Suprapubic skin (tissue), 4 donors: ENCODE data around the gene HSPA6. TPM values are rescaled to one million over a fixed set of nuclear protein-coding genes. Genes with fewer than 3 reads are reported as not detected.
"Not testable (repeated sequence)": the region's sequence is repeated elsewhere in the genome, so short reads cannot be mapped to it uniquely, and the experiment has no call there.

ENCODE experiments used
- DNase-seq, 2 donors: peaks; one replicate each; pipeline ENCODE4 v3.0.0-alpha.2; 2019; ENCODE audit warnings: low spot score in 2 of 2
- H3K27ac ChIP-seq: fragments of 200-600 bp; sonication (generic); one replicate; pipeline ENCODE4 v1.5.1; 2019
- H3K27me3 ChIP-seq: fragments of 200-600 bp; sonication (generic); one replicate; pipeline ENCODE4 v1.5.1; 2019
- H3K36me3 ChIP-seq: fragments of 200-600 bp; sonication (generic); one replicate; pipeline ENCODE4 v1.5.1; 2019
- H3K4me1 ChIP-seq: fragments of 200-600 bp; sonication (generic); one replicate; pipeline ENCODE4 v1.5.1; 2019
- H3K4me3 ChIP-seq: fragments of 200-600 bp; sonication (generic); one replicate; pipeline ENCODE4 v1.5.1; 2019; ENCODE audit warnings: mild to moderate bottlenecking
- H3K9me3 ChIP-seq: fragments of 200-600 bp; sonication (generic); one replicate; pipeline ENCODE4 v1.5.1; 2019
- CTCF ChIP-seq, 2 donors: fragments of 200-600 bp in 1 of 2; fragments of 450-650 bp in 1 of 2; sonication (generic) in 1 of 2; IDR thresholded peaks; one replicate each; pipeline ENCODE4 v1.5.1; 2016 to 2019; ENCODE audit warnings: antibody characterized with exemption in 2 of 2, mild to moderate bottlenecking in 1 of 2, moderate library complexity in 1 of 2
- EP300 ChIP-seq: sonication (generic); formaldehyde crosslinking; IDR thresholded peaks from one replicate; pipeline ENCODE4 v1.6.1; 2017; ENCODE audit warnings: antibody characterized with exemption
- POLR2A ChIP-seq, 2 donors: fragments of 450-650 bp; IDR thresholded peaks; one replicate each; pipeline ENCODE4 v1.6.1; 2017; ENCODE audit warnings: antibody characterized with exemption in 2 of 2, mild to moderate bottlenecking in 2 of 2, moderate library complexity in 2 of 2
- POLR2AphosphoS5 ChIP-seq, 3 donors: sonication (generic); formaldehyde crosslinking; IDR thresholded peaks; one replicate each; pipeline ENCODE4 v1.6.1; 2017; ENCODE audit warnings: antibody characterized with exemption in 3 of 3
- WGBS: methylation state at CpG from one replicate; pipeline ENCODE4 v1.1.5; 2018; 5-methylcytosine and 5-hydroxymethylcytosine counted together
- total RNA-seq, 4 donors: library from RNA; depleted of rRNA; stranded (reverse); fragments of >200 nt; gene quantifications; one replicate each; pipeline ENCODE4 v1.1.0, GENCODE V29; 2016

HSPA6 gene
- total RNA-seq, 4 donors from 2014 or later = 3.6 to 8.1 (median 5.3) TPM

GRCh38 chr1:161506336-161507223, 17.8 kb upstream of the HSPA6 start:
- Histone ChIP-seq H3K4me1 (peaks cover 9% of the 10 kb centered on the region), H3K27me3 (peaks cover 8% of the 10 kb centered on the region), H3K9me3 (no peaks in the 10 kb centered on the region), H3K36me3 (no peaks in the 10 kb centered on the region), H3K27ac (no peak overlapping the region), H3K4me3 (peak overlapping the region; percentile 17)
- WGBS = 52% methylated on average over 13 of the region's 15 CpGs
- TF ChIP-seq POLR2A (IDR thresholded peaks at IDR 0.05) (no peak), EP300 (no peak), CTCF (IDR thresholded peaks at IDR 0.05) (no peak), POLR2AphosphoS5 (IDR thresholded peaks at IDR 0.05) (no peak)
- peak in 1 of 2 donors; percentile 61 for DNase-seq

- Histone ChIP-seq H3K4me3 (no peak overlapping the region), H3K27me3 (no peaks in the 10 kb centered on the region), H3K9me3 (no peaks in the 10 kb centered on the region), H3K4me1 (peaks cover 13% of the 10 kb centered on the region), H3K27ac (no peak overlapping the region), H3K36me3 (no peaks in the 10 kb centered on the region)
- no peak for DNase-seq
- 57% methylated on average over 1 of the region's 3 CpGs for WGBS
- TF ChIP-seq EP300 (no peak), CTCF (IDR thresholded peaks at IDR 0.05) (no peak), POLR2AphosphoS5 (IDR thresholded peaks at IDR 0.05) (no peak), POLR2A (IDR thresholded peaks at IDR 0.05) (no peak)
Observed at GRCh38 chr1:161510477-161510876, 13.9 kb upstream of the HSPA6 start.

- no peak overlapping the region for H3K27ac ChIP-seq
- H3K9me3 ChIP-seq = no peaks in the 10 kb centered on the region
- no peaks in the 10 kb centered on the region for H3K27me3 ChIP-seq
- TF ChIP-seq CTCF (IDR thresholded peaks at IDR 0.05) = no peak
- no peak for TF ChIP-seq POLR2AphosphoS5 (IDR thresholded peaks at IDR 0.05)
- no peak for TF ChIP-seq EP300
- TF ChIP-seq POLR2A (IDR thresholded peaks at IDR 0.05) = no peak
- no peak overlapping the region for H3K4me3 ChIP-seq
- 93% methylated on average over 4 of the region's 5 CpGs for WGBS
- H3K4me1 ChIP-seq = peaks cover 13% of the 10 kb centered on the region
- no peak for DNase-seq
- H3K36me3 ChIP-seq = no peaks in the 10 kb centered on the region
Observed at GRCh38 chr1:161511018-161511755, 13.2 kb upstream of the HSPA6 start.

GRCh38 chr1:161511756-161512060, 12.6 kb upstream of the HSPA6 start:
- 90% methylated on average over 7 of the region's 7 CpGs for WGBS
- H3K27ac ChIP-seq = no peak overlapping the region
- no peak for DNase-seq

GRCh38 chr1:161512636-161513447, 11.5 kb upstream of the HSPA6 start:
- 83% methylated on average over 6 of the region's 6 CpGs for WGBS
- H3K4me3 ChIP-seq, H3K27ac ChIP-seq, DNase-seq, H3K9me3 ChIP-seq, H3K27me3 ChIP-seq, H3K4me1 ChIP-seq, H3K36me3 ChIP-seq: not testable (repeated sequence)

More at GRCh38 chr1:161511756-161512060, 12.6 kb upstream of the HSPA6 start:
- Histone ChIP-seq H3K36me3 (no peaks in the 10 kb centered on the region), H3K9me3 (no peaks in the 10 kb centered on the region), H3K27me3 (no peaks in the 10 kb centered on the region), H3K4me3 (no peak overlapping the region), H3K4me1 (peaks cover 13% of the 10 kb centered on the region)
- TF ChIP-seq POLR2AphosphoS5 (IDR thresholded peaks at IDR 0.05) (no peak), CTCF (IDR thresholded peaks at IDR 0.05) (no peak), EP300 (no peak), POLR2A (IDR thresholded peaks at IDR 0.05) (no peak)

GRCh38 chr1:161513448-161513780, 10.9 kb upstream of the HSPA6 start:
- H3K4me3 ChIP-seq, H3K36me3 ChIP-seq, H3K9me3 ChIP-seq, H3K4me1 ChIP-seq, DNase-seq, H3K27ac ChIP-seq, H3K27me3 ChIP-seq: not testable (repeated sequence)
- WGBS = no CpG with 5 or more reads among the region's 1 CpG

GRCh38 chr1:161513953-161514352, 10.4 kb upstream of the HSPA6 start:
- 65% methylated on average over 1 of the region's 1 CpG for WGBS
- H3K27ac ChIP-seq = not testable (repeated sequence)

GRCh38 chr1:161523041-161523816, 1.1 kb upstream of the HSPA6 start:
- WGBS = 82% methylated on average over 17 of the region's 20 CpGs
- not testable (repeated sequence) for H3K36me3 ChIP-seq, H3K9me3 ChIP-seq, H3K4me1 ChIP-seq, H3K27ac ChIP-seq, H3K27me3 ChIP-seq, DNase-seq
- peak overlapping the region; percentile 72 for H3K4me3 ChIP-seq

More at GRCh38 chr1:161513953-161514352, 10.4 kb upstream of the HSPA6 start:
- H3K4me1 ChIP-seq, H3K9me3 ChIP-seq, H3K36me3 ChIP-seq, H3K27me3 ChIP-seq, H3K4me3 ChIP-seq, DNase-seq: not testable (repeated sequence)
